ENCODE measurements around the gene THOC1.

The THOC1 gene

GRCh38 chr18:191725-192124 is 76.1 kb downstream of the THOC1 start:
- DNase-seq (ENCODE audit: low read depth) = no peak
- no peak for TF ChIP-seq CTCF (IDR thresholded peaks at IDR 0.05; ENCODE audit: insufficient read depth, low read depth, low read length, missing control alignments)
- H3K4me3 ChIP-seq (ENCODE audit: low read depth, low read length) = no peak overlapping the region

- no peak for TF ChIP-seq CTCF (IDR thresholded peaks at IDR 0.05; ENCODE audit: insufficient read depth, low read depth, low read length, missing control alignments)
- DNase-seq (ENCODE audit: low read depth) = no peak
- H3K4me3 ChIP-seq (ENCODE audit: low read depth, low read length) = no peak overlapping the region
Measured at GRCh38 chr18:189254-189653, 78.6 kb downstream of the THOC1 start.

- H3K4me3 ChIP-seq (ENCODE audit: low read depth, low read length) = no peak overlapping the region
- DNase-seq (ENCODE audit: low read depth) = no peak
- no peak for TF ChIP-seq CTCF (IDR thresholded peaks at IDR 0.05; ENCODE audit: insufficient read depth, low read depth, low read length, missing control alignments)
Measured at GRCh38 chr18:183769-184168, 84.1 kb downstream of the THOC1 start.

- no peak for TF ChIP-seq CTCF (IDR thresholded peaks at IDR 0.05; ENCODE audit: insufficient read depth, low read depth, low read length, missing control alignments)
- H3K4me3 ChIP-seq (ENCODE audit: low read depth, low read length) = no peak overlapping the region
- DNase-seq (ENCODE audit: low read depth) = no peak
Measured at GRCh38 chr18:181711-182110, 86.1 kb downstream of the THOC1 start.

- TF ChIP-seq CTCF (IDR thresholded peaks at IDR 0.05; ENCODE audit: insufficient read depth, low read depth, low read length, missing control alignments) = no peak
- H3K4me3 ChIP-seq (ENCODE audit: low read depth, low read length) = no peak overlapping the region
- DNase-seq (ENCODE audit: low read depth) = no peak
Measured at GRCh38 chr18:179499-179898, 88.3 kb downstream of the THOC1 start.

GRCh38 chr18:172361-172760 is 95.5 kb downstream of the THOC1 start:
- no peak for TF ChIP-seq CTCF (IDR thresholded peaks at IDR 0.05; ENCODE audit: insufficient read depth, low read depth, low read length, missing control alignments)
- no peak for DNase-seq (ENCODE audit: low read depth)
- no peak overlapping the region for H3K4me3 ChIP-seq (ENCODE audit: low read depth, low read length)

Data from GM12865 (cell line).